T-helper 17 cell (primary cell): Measurements from ENCODE around the gene SLC16A9. TPM values are rescaled to one million over a fixed set of nuclear protein-coding genes. Genes with fewer than 3 reads are reported as not detected.
"Not testable (repeated sequence)": the region's sequence is repeated elsewhere in the genome, so short reads cannot be mapped to it uniquely, and the experiment has no call there.

Source experiments
- ATAC-seq: fragments of 150-1000 bp; cut with Tn5 transposase; 2 replicates; pipeline ENCODE4 v1.10.0; 2021; ENCODE audit warnings: mild to moderate bottlenecking, moderate library complexity
- DNase-seq, 3 donors: peaks; one replicate each; pipeline versions ENCODE4 v3.0.0 to v3.0.0-alpha.2; 2020 to 2021
- H3K9me3 ChIP-seq: one replicate; pipeline ENCODE4 v1.7.0; 2013; ENCODE audit warnings: low read length, mild to moderate bottlenecking; ENCODE audit not compliant: control insufficient read depth, poor library complexity, severe bottlenecking
- H3K27ac Mint-ChIP-seq: one replicate; pipeline ENCODE4 v1.8.0; 2022; ENCODE audit warnings: mild to moderate bottlenecking, moderate library complexity, mixed read lengths
- H3K27me3 Mint-ChIP-seq: one replicate; pipeline ENCODE4 v1.8.0; 2022; ENCODE audit warnings: mixed read lengths
- H3K36me3 Mint-ChIP-seq: one replicate; pipeline ENCODE4 v1.8.0; 2022; ENCODE audit warnings: low read depth, mixed read lengths
- H3K4me1 Mint-ChIP-seq: one replicate; pipeline ENCODE4 v1.8.0; 2022; ENCODE audit warnings: mild to moderate bottlenecking, mixed read lengths
- H3K4me3 Mint-ChIP-seq: one replicate; pipeline ENCODE4 v1.8.0; 2022; ENCODE audit warnings: mild to moderate bottlenecking, moderate library complexity, mixed read lengths
- total RNA-seq, 4 donors: library from RNA in 2 of 4; stranded (reverse) in 2 of 4; gene quantifications; one replicate each; pipeline ENCODE4 v1.2.3 and lab custom pipeline; 2022 to 2026

The SLC16A9 gene
- total RNA-seq, 2 donors from 2014 or later, result 0.07 to 0.18 TPM

- H3K36me3 Mint-ChIP-seq, result no peaks in the 10 kb centered on the region
- H3K4me3 Mint-ChIP-seq, result no peak overlapping the region
- no peak for DNase-seq
- no peak overlapping the region for H3K27ac Mint-ChIP-seq
- no peaks in the 10 kb centered on the region for H3K9me3 ChIP-seq
- ATAC-seq, result no peak
- H3K4me1 Mint-ChIP-seq, result peaks cover 6% of the 10 kb centered on the region
- peaks cover 39% of the 10 kb centered on the region for H3K27me3 Mint-ChIP-seq
Observed at GRCh38 chr10:59736749-59737148, 27.1 kb upstream of the SLC16A9 start.

GRCh38 chr10:59735296-59735695 lies 25.6 kb upstream of the SLC16A9 start:
- ATAC-seq, result no peak
- H3K4me3 Mint-ChIP-seq, result no peak overlapping the region
- peaks cover 6% of the 10 kb centered on the region for H3K4me1 Mint-ChIP-seq
- no peaks in the 10 kb centered on the region for H3K36me3 Mint-ChIP-seq
- DNase-seq, result no peak
- H3K27me3 Mint-ChIP-seq, result peaks cover 43% of the 10 kb centered on the region
- H3K9me3 ChIP-seq, result no peaks in the 10 kb centered on the region
- H3K27ac Mint-ChIP-seq, result no peak overlapping the region

- no peak overlapping the region for H3K4me3 Mint-ChIP-seq
- H3K27me3 Mint-ChIP-seq, result peaks cover 50% of the 10 kb centered on the region
- no peaks in the 10 kb centered on the region for H3K9me3 ChIP-seq
- peaks cover 6% of the 10 kb centered on the region for H3K4me1 Mint-ChIP-seq
- no peaks in the 10 kb centered on the region for H3K36me3 Mint-ChIP-seq
- ATAC-seq, result no peak
- no peak for DNase-seq
- H3K27ac Mint-ChIP-seq, result no peak overlapping the region
Observed at GRCh38 chr10:59734014-59734462, 24.4 kb upstream of the SLC16A9 start.

GRCh38 chr10:59733321-59734013 lies 23.8 kb upstream of the SLC16A9 start:
- not testable (repeated sequence) for H3K4me3 Mint-ChIP-seq, H3K4me1 Mint-ChIP-seq, H3K27ac Mint-ChIP-seq, ATAC-seq, DNase-seq, H3K9me3 ChIP-seq, H3K36me3 Mint-ChIP-seq
- peaks cover 47% of the 10 kb centered on the region for H3K27me3 Mint-ChIP-seq

GRCh38 chr10:59732849-59733248 lies 23.2 kb upstream of the SLC16A9 start:
- not testable (repeated sequence) for DNase-seq, H3K4me1 Mint-ChIP-seq, H3K9me3 ChIP-seq, H3K27ac Mint-ChIP-seq, ATAC-seq, H3K36me3 Mint-ChIP-seq, H3K4me3 Mint-ChIP-seq
- peaks cover 42% of the 10 kb centered on the region for H3K27me3 Mint-ChIP-seq

GRCh38 chr10:59729167-59729566 lies 19.5 kb upstream of the SLC16A9 start:
- ATAC-seq, H3K9me3 ChIP-seq, H3K36me3 Mint-ChIP-seq, H3K4me3 Mint-ChIP-seq, H3K4me1 Mint-ChIP-seq, DNase-seq, H3K27ac Mint-ChIP-seq: not testable (repeated sequence)
- H3K27me3 Mint-ChIP-seq, result peaks cover 28% of the 10 kb centered on the region

GRCh38 chr10:59724098-59724938 lies 14.7 kb upstream of the SLC16A9 start:
- ATAC-seq (no peak), DNase-seq (no peak)
- Mint-ChIP-seq H3K27me3 (no peaks in the 10 kb centered on the region), H3K36me3 (no peaks in the 10 kb centered on the region), H3K4me3 (no peak overlapping the region), H3K4me1 (no peaks in the 10 kb centered on the region), H3K27ac (no peak overlapping the region)
- no peaks in the 10 kb centered on the region for H3K9me3 ChIP-seq

- no peak for DNase-seq
- H3K36me3 Mint-ChIP-seq, result peaks cover 2% of the 10 kb centered on the region
- H3K27me3 Mint-ChIP-seq, result peaks cover 13% of the 10 kb centered on the region
- H3K4me3 Mint-ChIP-seq, result no peak overlapping the region
- no peak for ATAC-seq
- H3K9me3 ChIP-seq, result no peaks in the 10 kb centered on the region
- H3K27ac Mint-ChIP-seq, result no peak overlapping the region
- no peaks in the 10 kb centered on the region for H3K4me1 Mint-ChIP-seq
Observed at GRCh38 chr10:59720377-59720776, 10.7 kb upstream of the SLC16A9 start.

- H3K4me3 Mint-ChIP-seq, result no peak overlapping the region
- peaks cover 2% of the 10 kb centered on the region for H3K36me3 Mint-ChIP-seq
- ATAC-seq (no peak), DNase-seq (no peak)
- no peaks in the 10 kb centered on the region for H3K4me1 Mint-ChIP-seq
- H3K9me3 ChIP-seq, result no peaks in the 10 kb centered on the region
- H3K27me3 Mint-ChIP-seq, result peaks cover 13% of the 10 kb centered on the region
- no peak overlapping the region for H3K27ac Mint-ChIP-seq
Observed at GRCh38 chr10:59719374-59719773, 9.7 kb upstream of the SLC16A9 start.

- Mint-ChIP-seq H3K27me3 (peaks cover 23% of the 10 kb centered on the region), H3K36me3 (peaks cover 2% of the 10 kb centered on the region), H3K27ac (no peak overlapping the region), H3K4me1 (no peaks in the 10 kb centered on the region), H3K4me3 (no peak overlapping the region)
- no peaks in the 10 kb centered on the region for H3K9me3 ChIP-seq
- no peak for ATAC-seq
- DNase-seq, result no peak
Observed at GRCh38 chr10:59718257-59718656, 8.6 kb upstream of the SLC16A9 start.

GRCh38 chr10:59713196-59713821 lies 3.7 kb upstream of the SLC16A9 start:
- H3K27ac Mint-ChIP-seq, result no peak overlapping the region
- H3K36me3 Mint-ChIP-seq, result peaks cover 2% of the 10 kb centered on the region
- peaks cover 54% of the 10 kb centered on the region for H3K27me3 Mint-ChIP-seq
- DNase-seq (no peak), ATAC-seq (no peak)
- H3K4me3 Mint-ChIP-seq, result no peak overlapping the region
- no peaks in the 10 kb centered on the region for H3K9me3 ChIP-seq
- peaks cover 2% of the 10 kb centered on the region for H3K4me1 Mint-ChIP-seq

- H3K9me3 ChIP-seq, result no peaks in the 10 kb centered on the region
- ATAC-seq (no peak), DNase-seq (no peak)
- Mint-ChIP-seq H3K36me3 (no peaks in the 10 kb centered on the region), H3K27ac (no peak overlapping the region), H3K4me3 (no peak overlapping the region), H3K4me1 (peaks cover 4% of the 10 kb centered on the region), H3K27me3 (peaks cover 56% of the 10 kb centered on the region)
Observed at GRCh38 chr10:59711871-59712494, 2.3 kb upstream of the SLC16A9 start.

- H3K36me3 Mint-ChIP-seq, result peaks cover 5% of the 10 kb centered on the region
- no peak for DNase-seq
- no peak for ATAC-seq
- H3K27ac Mint-ChIP-seq, result no peak overlapping the region
- H3K4me1 Mint-ChIP-seq, result peaks cover 4% of the 10 kb centered on the region
- peaks cover 75% of the 10 kb centered on the region for H3K27me3 Mint-ChIP-seq
- H3K4me3 Mint-ChIP-seq, result peak overlapping the region; percentile 43
- H3K9me3 ChIP-seq, result no peaks in the 10 kb centered on the region
Observed at GRCh38 chr10:59708816-59709394, 745 bp downstream of the SLC16A9 start.
